ENCODE data around the gene HOMEZ. TPM values are rescaled to one million over a fixed set of nuclear protein-coding genes. Genes with fewer than 3 reads are reported as not detected.

The HOMEZ gene
- total RNA-seq, 2 experiments from 2014 or later = 7.1 to 17.2 TPM

- no TSS peak for BruUV-seq (replicated peaks)
- CTCF ChIA-PET (ENCODE audit: unreplicated experiment) = interaction anchor here (0.9 kb wide), 1 partner anchor 165 kb away, joined by 3 read pairs; no protein-coding TSS in a partner anchor
- POLR2A ChIA-PET = interaction anchor here (0.6 to 2.9 kb wide), 8 partner anchors 8 to 780 kb away, joined by 3 to 13 read pairs (median 5); partner anchors contain the start of genes BCL2L2 and PPP1R3E
- TF ChIP-seq CTCF (conservative IDR thresholded peaks at IDR 0.05; ENCODE audit: low read length) (no peak), EZH2phosphoT487 (IDR thresholded peaks at IDR 0.05; ENCODE audit: borderline replicate concordance, low read depth, low read length) (no peak)
- Histone ChIP-seq H4K20me1 (ENCODE audit: insufficient read depth, low read length) (no peaks in the 10 kb centered on the region), H3K27ac (ENCODE audit: low read depth, low read length, poor library complexity, severe bottlenecking) (peak overlapping the region; percentile 9), H3K9me3 (ENCODE audit: low read length) (no peaks in the 10 kb centered on the region), H2AFZ (ENCODE audit: low read length) (peak overlapping the region; percentile 72), H3K4me2 (ENCODE audit: low read length) (peak overlapping the region; percentile 84), H3K4me3 (ENCODE audit: low read depth, low read length, poor library complexity, severe bottlenecking) (peak overlapping the region; percentile 91), H3K36me3 (ENCODE audit: insufficient read depth, low read length) (no peaks in the 10 kb centered on the region), H3K9me2 (ENCODE audit: insufficient read depth, low read length) (no peaks in the 10 kb centered on the region), H3K79me2 (ENCODE audit: insufficient read depth, low read depth, low read length) (peaks cover 14% of the 10 kb centered on the region; the same call in 1 of the 2 replicates), H3K4me1 (ENCODE audit: insufficient read depth, low read length, poor library complexity, severe bottlenecking) (peaks cover 13% of the 10 kb centered on the region)
- intact Hi-C loops (cut with micrococcal nuclease; ENCODE audit: unreplicated experiment) = loop anchor here (1.0 to 5.0 kb wide), 2 partner anchors 16 to 163 kb away; no protein-coding TSS in a partner anchor
- DNase-seq (ENCODE audit: low spot score) = no peak
Measured at GRCh38 chr14:23285530-23286019, 357 bp downstream of the HOMEZ start.

- Histone ChIP-seq H3K4me1 (ENCODE audit: insufficient read depth, low read length, poor library complexity, severe bottlenecking) (peaks cover 13% of the 10 kb centered on the region), H3K36me3 (ENCODE audit: insufficient read depth, low read length) (no peaks in the 10 kb centered on the region), H3K9me3 (ENCODE audit: low read length) (no peaks in the 10 kb centered on the region), H2AFZ (ENCODE audit: low read length) (peak overlapping the region; percentile 72; the same call in 1 of the 2 replicates), H3K4me2 (ENCODE audit: low read length) (peak overlapping the region; percentile 84), H4K20me1 (ENCODE audit: insufficient read depth, low read length) (no peaks in the 10 kb centered on the region), H3K79me2 (ENCODE audit: insufficient read depth, low read depth, low read length) (peaks cover 14% of the 10 kb centered on the region; the same call in 1 of the 2 replicates), H3K9me2 (ENCODE audit: insufficient read depth, low read length) (no peaks in the 10 kb centered on the region), H3K27ac (ENCODE audit: low read depth, low read length, poor library complexity, severe bottlenecking) (peak overlapping the region; percentile 9), H3K4me3 (ENCODE audit: low read depth, low read length, poor library complexity, severe bottlenecking) (peak overlapping the region; percentile 91)
- intact Hi-C loops (cut with micrococcal nuclease; ENCODE audit: unreplicated experiment) = loop anchor here (5.0 kb wide), 1 partner anchor 163 kb away; no protein-coding TSS in a partner anchor
- TSS peak; percentile 61 for BruUV-seq (replicated peaks)
- ChIA-PET POLR2A (interaction anchor here (0.6 to 2.9 kb wide), 6 partner anchors 21 to 781 kb away, joined by 3 to 13 read pairs (median 4); partner anchors contain the start of gene BCL2L2), CTCF (ENCODE audit: unreplicated experiment) (no interaction called here)
- TF ChIP-seq CTCF (conservative IDR thresholded peaks at IDR 0.05; ENCODE audit: low read length) = no peak
- no peak for TF ChIP-seq EZH2phosphoT487 (IDR thresholded peaks at IDR 0.05; ENCODE audit: borderline replicate concordance, low read depth, low read length)
- peak; percentile 56 for DNase-seq (ENCODE audit: low spot score)
Measured at GRCh38 chr14:23284654-23285529, 1.0 kb downstream of the HOMEZ start.

All from OCI-LY7 (cell line).